ENCODE results near the gene MYO3B.

Gene MYO3B

DNA sequence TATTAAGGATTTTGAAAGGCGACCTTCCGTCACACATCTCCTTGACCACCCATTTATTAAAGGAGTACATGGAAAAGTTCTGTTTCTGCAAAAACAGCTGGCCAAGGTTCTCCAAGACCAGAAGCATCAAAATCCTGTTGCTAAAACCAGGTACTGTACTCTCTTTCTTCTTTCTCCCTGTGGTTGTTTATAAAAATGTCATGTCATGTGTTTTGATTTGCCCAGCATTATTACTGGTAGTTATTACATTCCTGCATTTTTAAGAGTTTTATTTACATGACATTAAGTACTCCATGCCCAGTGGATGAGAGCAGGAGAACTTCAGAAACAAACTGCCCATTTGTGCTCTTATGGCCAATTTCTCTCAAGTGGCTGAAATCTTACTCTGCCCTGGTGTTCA is 191.3 kb downstream of the MYO3B start:
- DNase-seq (ENCODE audit: low read depth in 2 of 2), result no peak

- DNase-seq (ENCODE audit: low read depth in 2 of 2), result peak in 1 of 2 experiments; percentile 12
Measured at GRCh38 chr2:170369894-170370293, 191.9 kb downstream of the MYO3B start.

- DNase-seq (ENCODE audit: low read depth in 2 of 2), result no peak
Measured at GRCh38 chr2:170371231-170371998, 193.5 kb downstream of the MYO3B start.

DNA sequence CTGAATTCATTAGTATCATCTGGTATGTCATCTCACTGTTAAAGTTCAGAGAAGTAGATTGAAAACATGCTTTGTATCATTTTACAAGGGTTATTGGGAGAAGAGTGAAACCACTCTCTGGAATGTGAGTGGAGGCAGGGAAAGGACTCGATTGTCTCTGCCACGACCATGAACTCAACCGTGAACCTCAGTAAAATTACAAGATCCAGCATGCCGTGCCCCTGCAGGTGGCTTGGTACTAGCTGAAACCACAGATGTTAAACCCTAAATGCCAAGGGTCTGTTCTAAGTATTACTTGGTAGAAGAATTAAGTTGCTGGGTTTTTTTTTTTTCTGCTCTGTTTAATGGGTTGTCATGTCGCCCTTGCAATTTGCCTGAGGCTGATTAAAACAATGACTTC is 197.2 kb downstream of the MYO3B start:
- DNase-seq (ENCODE audit: low read depth in 2 of 2), result no peak

- DNase-seq (ENCODE audit: low read depth in 2 of 2), result no peak
Measured at GRCh38 chr2:170377500-170378207, 199.7 kb downstream of the MYO3B start.

- DNase-seq (ENCODE audit: low read depth in 2 of 2), result no peak
Measured at GRCh38 chr2:170380267-170380666, 202.3 kb downstream of the MYO3B start.

DNA sequence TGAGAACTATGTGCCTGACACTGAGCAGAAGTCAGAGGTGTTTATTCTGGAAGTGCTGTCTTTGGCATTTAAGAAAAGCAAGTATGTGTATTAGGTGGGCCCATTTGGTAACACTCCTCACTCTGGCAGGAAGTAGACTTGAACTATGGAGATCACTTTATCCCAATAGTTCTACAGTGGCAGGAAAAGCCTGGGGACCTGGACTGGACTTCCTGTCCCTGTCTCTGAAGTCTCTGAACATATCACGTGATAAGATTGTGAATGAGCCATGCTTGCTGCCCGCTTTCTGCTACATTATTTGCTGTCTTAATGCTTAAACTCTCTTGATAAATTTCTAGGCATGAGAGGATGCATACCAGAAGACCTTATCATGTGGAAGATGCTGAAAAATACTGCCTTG is 203.7 kb downstream of the MYO3B start:
- no peak for DNase-seq (ENCODE audit: low read depth in 2 of 2)

GRCh38 chr2:170386554-170386953 is 208.6 kb downstream of the MYO3B start:
- no peak for DNase-seq (ENCODE audit: low read depth in 2 of 2)

DNA sequence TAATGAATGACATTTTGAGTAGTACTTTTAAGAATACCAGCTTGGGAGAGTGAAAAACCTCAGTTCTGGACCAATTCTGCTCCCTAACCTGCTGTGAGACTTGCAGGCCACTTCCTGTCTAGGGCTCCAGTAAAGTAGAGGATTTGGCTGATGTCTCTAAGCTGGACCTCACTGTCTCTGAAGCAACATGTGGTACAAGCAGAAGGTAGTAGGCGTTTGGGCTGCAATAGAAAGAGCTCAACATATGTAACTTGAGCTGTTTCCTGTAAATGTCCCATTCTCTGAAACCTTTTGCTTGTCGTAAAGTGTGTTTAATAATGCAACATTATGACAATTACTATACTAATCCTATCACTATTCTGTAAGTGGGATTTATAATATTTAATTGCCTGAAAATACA is 213.1 kb downstream of the MYO3B start:
- no peak for DNase-seq (ENCODE audit: low read depth in 2 of 2)

- no peak for DNase-seq (ENCODE audit: low read depth in 2 of 2)
Measured at GRCh38 chr2:170391697-170392096, 213.8 kb downstream of the MYO3B start.

GRCh38 chr2:170393861-170394498 is 216.0 kb downstream of the MYO3B start:
- no peak for DNase-seq (ENCODE audit: low read depth in 2 of 2)

GRCh38 chr2:170394641-170395387 is 216.9 kb downstream of the MYO3B start:
- DNase-seq (ENCODE audit: low read depth in 2 of 2), result no peak

DNA sequence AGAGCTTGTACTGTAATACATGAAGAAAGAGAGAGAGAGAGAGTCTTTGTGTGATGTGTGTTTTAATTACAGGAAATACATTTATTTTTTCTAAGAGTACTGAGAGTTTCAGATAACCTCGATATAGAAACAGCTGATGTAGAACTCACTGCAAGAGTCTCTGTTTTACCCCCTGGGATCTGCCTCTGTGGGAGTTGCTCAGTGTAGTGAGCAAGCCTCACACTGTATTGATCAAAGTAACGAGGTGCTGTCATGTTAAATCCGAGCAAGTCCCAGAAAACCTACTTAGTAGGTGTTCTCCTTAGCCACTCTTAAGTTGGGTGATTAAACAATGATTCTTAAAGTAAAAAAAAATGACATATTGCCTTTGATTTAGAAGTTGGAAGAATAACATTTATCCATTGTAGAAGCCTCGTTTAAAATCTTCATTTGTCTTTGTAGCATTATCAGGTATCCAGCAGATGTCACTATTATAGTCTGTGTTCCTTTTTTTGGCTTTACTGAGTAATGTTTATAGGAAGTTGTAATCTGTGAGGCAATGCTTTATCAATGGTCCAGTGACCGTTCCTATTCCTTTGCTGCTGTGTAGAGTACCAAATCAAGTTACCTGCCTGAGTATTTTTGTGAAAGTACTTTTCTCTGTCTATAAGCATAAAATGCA is 219.0 kb downstream of the MYO3B start:
- DNase-seq (ENCODE audit: low read depth in 2 of 2), result no peak

- no peak for DNase-seq (ENCODE audit: low read depth in 2 of 2)
Measured at GRCh38 chr2:170401187-170401586, 223.2 kb downstream of the MYO3B start.

GRCh38 chr2:170404846-170405245 is 226.9 kb downstream of the MYO3B start:
- DNase-seq (ENCODE audit: low read depth in 2 of 2), result no peak

DNA sequence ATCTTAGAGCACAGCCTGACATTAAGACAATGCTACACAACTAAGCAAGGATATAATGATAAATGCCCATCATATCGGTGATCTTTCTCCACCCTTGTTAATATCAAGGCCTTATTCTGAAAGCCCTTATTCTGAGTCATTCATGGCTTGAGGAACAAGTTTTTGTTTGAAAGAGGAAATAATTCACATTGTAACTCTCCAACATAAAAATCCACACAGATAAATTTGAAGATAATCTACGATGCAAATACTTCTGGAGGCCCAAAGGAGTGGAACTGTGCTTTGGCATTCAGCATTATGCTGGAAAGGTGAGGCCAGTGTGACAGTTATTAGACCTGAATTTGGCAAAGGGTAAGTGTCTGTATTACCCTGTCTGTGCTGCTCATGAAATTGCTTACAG is 227.4 kb downstream of the MYO3B start:
- no peak for DNase-seq (ENCODE audit: low read depth in 2 of 2)

DNA sequence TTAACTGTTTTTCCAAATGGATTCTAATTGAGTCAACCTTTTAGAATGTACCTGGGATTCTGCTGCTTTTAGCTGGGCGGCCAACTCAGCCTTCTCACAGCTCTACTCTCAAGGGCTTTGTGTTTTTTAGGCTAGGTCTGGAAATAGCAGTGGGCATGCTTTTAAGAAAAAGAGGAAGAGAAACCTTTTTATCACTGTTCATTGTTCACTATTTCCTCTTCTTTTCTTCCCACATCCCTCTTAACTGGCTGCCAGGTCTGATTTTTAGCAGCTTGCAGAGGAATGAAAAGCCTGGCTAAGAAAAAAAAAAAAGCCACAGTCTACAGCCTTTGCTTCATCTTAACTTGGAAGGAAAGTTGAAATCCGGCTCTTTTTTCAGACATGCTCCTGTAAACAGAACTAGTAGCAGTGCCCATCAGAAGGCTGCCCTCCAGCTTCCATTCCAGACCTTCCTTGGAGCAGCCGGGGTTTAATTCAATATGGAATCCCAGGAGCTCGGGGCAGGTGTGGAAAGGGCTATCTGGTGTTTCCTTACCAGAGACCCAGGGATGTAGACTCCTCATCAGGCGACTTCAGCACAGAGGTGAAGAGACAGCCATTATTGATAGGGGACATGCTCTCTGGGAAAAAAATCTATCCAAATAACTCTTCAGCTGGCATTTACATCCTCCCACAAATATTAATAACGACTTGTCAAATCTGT is 230.7 kb downstream of the MYO3B start:
- DNase-seq (ENCODE audit: low read depth in 2 of 2), result no peak

- peak; percentile 23 to 39 for DNase-seq (ENCODE audit: low read depth in 2 of 2)
Measured at GRCh38 chr2:170409164-170409535, 231.2 kb downstream of the MYO3B start.

DNA sequence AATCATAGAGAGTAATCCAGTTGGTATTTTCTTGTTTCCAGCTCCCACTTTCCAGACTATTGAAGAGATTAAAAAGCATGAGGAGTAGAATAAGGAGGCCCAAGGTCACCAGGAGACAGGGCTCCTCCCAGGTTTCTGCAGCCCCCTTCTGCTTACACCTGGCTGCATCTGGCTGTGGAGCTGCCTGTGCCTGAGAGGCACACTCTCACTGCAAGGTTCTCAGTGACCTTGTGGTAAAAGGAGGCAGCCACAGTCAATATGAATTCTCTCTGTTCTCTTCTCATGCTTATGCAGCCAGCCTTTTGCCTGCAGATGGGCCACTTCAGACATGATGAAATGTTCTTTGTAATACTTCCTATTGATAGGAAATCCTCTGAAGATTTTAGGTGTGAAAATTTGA is 233.7 kb downstream of the MYO3B start:
- no peak for DNase-seq (ENCODE audit: low read depth in 2 of 2)

- peak; percentile 42 to 49 for DNase-seq (ENCODE audit: low read depth in 2 of 2)
Measured at GRCh38 chr2:170420961-170421687, 243.2 kb downstream of the MYO3B start.

All from fibroblast of skin of left quadriceps (primary cell).